ENCODE data around the gene NLRC5. TPM values are rescaled to one million over a fixed set of nuclear protein-coding genes. Genes with fewer than 3 reads are reported as not detected.

The NLRC5 gene
- total RNA-seq, 1 experiment from 2014 or later: 1.6 TPM

DNA sequence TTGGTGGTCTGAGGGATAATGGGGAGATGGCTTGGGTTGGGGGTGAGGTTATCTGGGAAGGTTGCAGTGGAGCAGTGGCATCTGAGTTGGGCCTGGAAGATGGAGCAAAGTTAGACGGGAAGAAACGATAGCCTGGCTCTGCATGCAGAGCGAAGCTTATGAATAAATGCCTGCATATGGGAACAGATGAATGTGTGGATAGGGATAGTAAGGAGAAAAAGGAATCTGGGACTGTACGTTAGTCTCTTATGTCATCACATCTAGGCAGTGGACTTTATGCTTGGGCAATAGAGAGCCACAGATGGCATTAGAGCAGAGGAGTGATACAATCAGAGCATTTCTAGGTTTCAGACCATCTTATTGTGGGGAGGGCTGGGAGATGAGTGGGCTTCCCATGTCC is 136.0 kb downstream of the NLRC5 start:
- intact Hi-C loops (cut with micrococcal nuclease; ENCODE audit: unreplicated experiment): no loop called here
- no peak overlapping the region for H3K27ac Mint-ChIP-seq (ENCODE audit: unreplicated experiment)
- TF ChIP-seq, protein P1, sequence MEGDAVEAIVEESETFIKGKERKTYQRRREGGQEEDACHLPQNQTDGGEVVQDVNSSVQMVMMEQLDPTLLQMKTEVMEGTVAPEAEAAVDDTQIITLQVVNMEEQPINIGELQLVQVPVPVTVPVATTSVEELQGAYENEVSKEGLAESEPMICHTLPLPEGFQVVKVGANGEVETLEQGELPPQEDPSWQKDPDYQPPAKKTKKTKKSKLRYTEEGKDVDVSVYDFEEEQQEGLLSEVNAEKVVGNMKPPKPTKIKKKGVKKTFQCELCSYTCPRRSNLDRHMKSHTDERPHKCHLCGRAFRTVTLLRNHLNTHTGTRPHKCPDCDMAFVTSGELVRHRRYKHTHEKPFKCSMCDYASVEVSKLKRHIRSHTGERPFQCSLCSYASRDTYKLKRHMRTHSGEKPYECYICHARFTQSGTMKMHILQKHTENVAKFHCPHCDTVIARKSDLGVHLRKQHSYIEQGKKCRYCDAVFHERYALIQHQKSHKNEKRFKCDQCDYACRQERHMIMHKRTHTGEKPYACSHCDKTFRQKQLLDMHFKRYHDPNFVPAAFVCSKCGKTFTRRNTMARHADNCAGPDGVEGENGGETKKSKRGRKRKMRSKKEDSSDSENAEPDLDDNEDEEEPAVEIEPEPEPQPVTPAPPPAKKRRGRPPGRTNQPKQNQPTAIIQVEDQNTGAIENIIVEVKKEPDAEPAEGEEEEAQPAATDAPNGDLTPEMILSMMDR (IDR thresholded peaks at IDR 0.05; ENCODE audit: insufficient read depth in 1 of 2, low read depth in 1 of 2, low read length in 1 of 2, severe bottlenecking in 1 of 2, unreplicated experiment in 1 of 2): no peak
- Histone ChIP-seq H3K36me3 (ENCODE audit: control insufficient read depth, insufficient read depth, low read length) (no peaks in the 10 kb centered on the region), H3K4me3 (ENCODE audit: low read depth, low read length) (no peak overlapping the region), H3K9me3 (no peaks in the 10 kb centered on the region), H3K4me1 (no peaks in the 10 kb centered on the region), H3K27me3 (replicated peaks; ENCODE audit: control insufficient read depth, insufficient read depth, low read length) (no peaks in the 10 kb centered on the region)
- H3K4me3 Mint-ChIP-seq (ENCODE audit: unreplicated experiment): no peak overlapping the region
- ChIA-PET POLR2A (no interaction called here), CTCF (no interaction called here)
- no peaks in the 10 kb centered on the region for H3K4me1 Mint-ChIP-seq (ENCODE audit: low read depth, unreplicated experiment)
- no TSS peak for BruUV-seq (replicated peaks)
- H3K9me3 Mint-ChIP-seq (ENCODE audit: unreplicated experiment): no peaks in the 10 kb centered on the region
- DNase-seq: no peak
- H3K27me3 Mint-ChIP-seq (ENCODE audit: insufficient read depth, unreplicated experiment): no peaks in the 10 kb centered on the region
- peaks cover 16% of the 10 kb centered on the region for H3K36me3 Mint-ChIP-seq (ENCODE audit: insufficient read depth, unreplicated experiment)

DNA sequence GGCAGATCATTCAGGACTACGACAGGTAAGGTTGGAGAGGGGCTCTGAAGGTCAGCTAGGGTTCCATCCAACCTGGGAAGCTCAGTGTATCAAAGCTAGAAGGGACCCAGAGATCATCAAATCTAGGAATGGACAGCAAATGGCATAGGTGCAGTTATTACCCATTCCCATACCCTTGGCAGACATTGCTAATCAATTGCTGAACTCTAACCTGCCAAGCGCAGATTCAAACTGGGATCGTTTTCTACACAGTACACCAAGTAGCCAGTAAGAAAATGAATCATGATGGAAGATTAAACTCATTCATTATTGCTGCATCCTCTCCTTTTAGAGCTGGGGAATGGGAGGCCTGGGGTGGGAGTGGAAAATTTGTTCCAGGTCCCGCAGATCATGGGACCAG is 136.6 kb downstream of the NLRC5 start:
- BruUV-seq (replicated peaks): no TSS peak

DNA sequence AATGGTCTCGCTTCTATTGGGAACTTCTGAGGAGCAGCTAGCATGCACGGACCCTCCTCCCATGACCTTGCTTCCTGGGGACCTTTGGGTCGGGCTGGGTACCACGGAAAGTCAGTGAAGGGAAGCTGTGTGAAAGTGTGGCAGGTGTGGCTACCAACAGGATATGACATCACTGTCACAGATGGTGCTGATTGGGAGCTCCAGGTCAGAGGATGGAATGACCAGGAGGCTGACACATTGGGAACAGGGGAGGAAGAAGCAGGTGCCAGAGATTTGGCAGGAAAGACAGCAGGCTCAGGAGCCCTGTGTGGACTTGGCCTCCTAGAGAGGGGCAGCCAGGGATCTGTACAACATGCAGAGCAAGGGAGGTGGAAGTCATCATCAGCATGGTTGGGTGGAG is 137.1 kb downstream of the NLRC5 start:
- Histone ChIP-seq H3K36me3 (ENCODE audit: control insufficient read depth, insufficient read depth, low read length) (no peaks in the 10 kb centered on the region), H3K27me3 (replicated peaks; ENCODE audit: control insufficient read depth, insufficient read depth, low read length) (no peaks in the 10 kb centered on the region), H3K4me1 (no peaks in the 10 kb centered on the region), H3K4me3 (ENCODE audit: low read depth, low read length) (no peak overlapping the region), H3K9me3 (no peaks in the 10 kb centered on the region)
- no peaks in the 10 kb centered on the region for H3K4me1 Mint-ChIP-seq (ENCODE audit: low read depth, unreplicated experiment)
- peaks cover 16% of the 10 kb centered on the region for H3K36me3 Mint-ChIP-seq (ENCODE audit: insufficient read depth, unreplicated experiment)
- CTCF ChIA-PET: no interaction called here
- TF ChIP-seq, protein P1 (IDR thresholded peaks at IDR 0.05; ENCODE audit: insufficient read depth in 1 of 2, low read depth in 1 of 2, low read length in 1 of 2, severe bottlenecking in 1 of 2, unreplicated experiment in 1 of 2): no peak
- POLR2A ChIA-PET: interaction anchor here (0.7 kb wide), 1 partner anchor 731 kb away, joined by 3 read pairs; no protein-coding TSS in a partner anchor
- no peak overlapping the region for H3K27ac Mint-ChIP-seq (ENCODE audit: unreplicated experiment)
- no peak overlapping the region for H3K4me3 Mint-ChIP-seq (ENCODE audit: unreplicated experiment)
- no peaks in the 10 kb centered on the region for H3K27me3 Mint-ChIP-seq (ENCODE audit: insufficient read depth, unreplicated experiment)
- intact Hi-C loops (cut with micrococcal nuclease; ENCODE audit: unreplicated experiment): no loop called here
- no TSS peak for BruUV-seq (replicated peaks)
- no peak for DNase-seq
- H3K9me3 Mint-ChIP-seq (ENCODE audit: unreplicated experiment): no peaks in the 10 kb centered on the region

More for the DNA sequence above, 136.6 kb downstream of the NLRC5 start:
- no peak for DNase-seq
- Histone ChIP-seq H3K4me1 (no peaks in the 10 kb centered on the region), H3K9me3 (no peaks in the 10 kb centered on the region), H3K27me3 (replicated peaks; ENCODE audit: control insufficient read depth, insufficient read depth, low read length) (no peaks in the 10 kb centered on the region), H3K4me3 (ENCODE audit: low read depth, low read length) (no peak overlapping the region), H3K36me3 (ENCODE audit: control insufficient read depth, insufficient read depth, low read length) (no peaks in the 10 kb centered on the region)
- no peak overlapping the region for H3K4me3 Mint-ChIP-seq (ENCODE audit: unreplicated experiment)
- peaks cover 16% of the 10 kb centered on the region for H3K36me3 Mint-ChIP-seq (ENCODE audit: insufficient read depth, unreplicated experiment)
- intact Hi-C loops (cut with micrococcal nuclease; ENCODE audit: unreplicated experiment): no loop called here
- no peaks in the 10 kb centered on the region for H3K4me1 Mint-ChIP-seq (ENCODE audit: low read depth, unreplicated experiment)
- H3K9me3 Mint-ChIP-seq (ENCODE audit: unreplicated experiment): no peaks in the 10 kb centered on the region
- H3K27ac Mint-ChIP-seq (ENCODE audit: unreplicated experiment): no peak overlapping the region
- CTCF ChIA-PET: no interaction called here
- H3K27me3 Mint-ChIP-seq (ENCODE audit: insufficient read depth, unreplicated experiment): no peaks in the 10 kb centered on the region
- POLR2A ChIA-PET: no interaction called here
- TF ChIP-seq, protein P1 (IDR thresholded peaks at IDR 0.05; ENCODE audit: insufficient read depth in 1 of 2, low read depth in 1 of 2, low read length in 1 of 2, severe bottlenecking in 1 of 2, unreplicated experiment in 1 of 2): no peak
